ENCODE data around the gene CCR5AS.
"Not testable (repeated sequence)": the region's sequence is repeated elsewhere in the genome, so short reads cannot be mapped to it uniquely, and the experiment has no call there.

CCR5AS gene

DNA sequence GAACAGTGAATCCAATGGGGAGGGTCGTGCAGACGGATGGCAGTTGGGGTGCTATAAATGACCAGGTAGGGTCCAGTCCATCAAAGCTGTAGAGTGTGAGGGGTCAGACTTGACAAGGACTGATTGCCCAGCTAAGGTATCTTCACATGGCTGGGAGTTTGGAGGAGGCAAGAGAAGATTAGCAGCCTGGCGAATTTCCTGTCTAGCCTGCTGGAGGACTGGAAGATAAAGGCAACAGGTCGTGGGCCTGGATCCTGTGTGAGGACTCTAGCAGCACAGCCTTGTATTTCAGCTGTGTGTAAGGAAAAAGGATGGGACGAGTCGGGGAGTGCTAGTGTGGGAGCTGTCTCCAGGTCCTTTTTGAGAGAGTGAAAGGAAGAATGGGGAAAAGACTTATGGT, 17.6 kb downstream of the CCR5AS start:
- no peak for DNase-seq
- 90 to 91% methylated on average over 6 of the region's 6 CpGs for WGBS, 2 donors
- H3K27ac ChIP-seq, result no peak overlapping the region
- intact Hi-C loops (cut with DNase I), result no loop called here
- no peaks in the 10 kb centered on the region for H3K36me3 ChIP-seq
- H3K4me1 ChIP-seq, result no peaks in the 10 kb centered on the region
- H3K4me3 ChIP-seq, result no peak overlapping the region
- TF ChIP-seq, protein P1, sequence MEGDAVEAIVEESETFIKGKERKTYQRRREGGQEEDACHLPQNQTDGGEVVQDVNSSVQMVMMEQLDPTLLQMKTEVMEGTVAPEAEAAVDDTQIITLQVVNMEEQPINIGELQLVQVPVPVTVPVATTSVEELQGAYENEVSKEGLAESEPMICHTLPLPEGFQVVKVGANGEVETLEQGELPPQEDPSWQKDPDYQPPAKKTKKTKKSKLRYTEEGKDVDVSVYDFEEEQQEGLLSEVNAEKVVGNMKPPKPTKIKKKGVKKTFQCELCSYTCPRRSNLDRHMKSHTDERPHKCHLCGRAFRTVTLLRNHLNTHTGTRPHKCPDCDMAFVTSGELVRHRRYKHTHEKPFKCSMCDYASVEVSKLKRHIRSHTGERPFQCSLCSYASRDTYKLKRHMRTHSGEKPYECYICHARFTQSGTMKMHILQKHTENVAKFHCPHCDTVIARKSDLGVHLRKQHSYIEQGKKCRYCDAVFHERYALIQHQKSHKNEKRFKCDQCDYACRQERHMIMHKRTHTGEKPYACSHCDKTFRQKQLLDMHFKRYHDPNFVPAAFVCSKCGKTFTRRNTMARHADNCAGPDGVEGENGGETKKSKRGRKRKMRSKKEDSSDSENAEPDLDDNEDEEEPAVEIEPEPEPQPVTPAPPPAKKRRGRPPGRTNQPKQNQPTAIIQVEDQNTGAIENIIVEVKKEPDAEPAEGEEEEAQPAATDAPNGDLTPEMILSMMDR (IDR thresholded peaks at IDR 0.05), result no peak
- TF ChIP-seq EP300 (IDR thresholded peaks at IDR 0.05), result no peak
- TF ChIP-seq POLR2AphosphoS5 (IDR thresholded peaks at IDR 0.05), result no peak
- TF ChIP-seq POLR2A (IDR thresholded peaks at IDR 0.05), result no peak
- H3K27me3 ChIP-seq, result no peaks in the 10 kb centered on the region
- no peaks in the 10 kb centered on the region for H3K9me3 ChIP-seq

DNA sequence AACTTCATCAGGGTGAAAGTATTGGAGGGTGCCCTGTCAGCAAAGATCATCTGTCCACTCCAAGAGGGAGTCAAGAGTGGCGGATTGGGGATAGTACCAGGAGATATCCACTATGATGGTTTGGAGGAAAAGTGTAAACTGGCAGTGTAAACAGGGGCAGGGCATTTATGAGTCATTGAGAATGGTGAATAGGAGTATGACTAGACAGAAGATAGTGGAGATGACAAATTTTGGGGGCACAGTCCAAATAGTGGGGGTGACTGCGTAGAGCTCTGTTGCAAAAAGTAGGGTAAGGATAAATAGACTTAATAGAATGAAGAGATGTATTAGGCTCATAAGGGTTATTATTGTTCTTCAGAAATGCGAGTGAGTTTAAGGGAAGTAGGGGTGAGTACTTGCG, 18.0 kb downstream of the CCR5AS start:
- H3K36me3 ChIP-seq; H3K9me3 ChIP-seq; H3K4me1 ChIP-seq; intact Hi-C loops (cut with DNase I); H3K4me3 ChIP-seq; DNase-seq; H3K27me3 ChIP-seq; H3K27ac ChIP-seq: not testable (repeated sequence)
- 92 to 95% methylated on average over 4 of the region's 4 CpGs for WGBS, 2 donors

DNA sequence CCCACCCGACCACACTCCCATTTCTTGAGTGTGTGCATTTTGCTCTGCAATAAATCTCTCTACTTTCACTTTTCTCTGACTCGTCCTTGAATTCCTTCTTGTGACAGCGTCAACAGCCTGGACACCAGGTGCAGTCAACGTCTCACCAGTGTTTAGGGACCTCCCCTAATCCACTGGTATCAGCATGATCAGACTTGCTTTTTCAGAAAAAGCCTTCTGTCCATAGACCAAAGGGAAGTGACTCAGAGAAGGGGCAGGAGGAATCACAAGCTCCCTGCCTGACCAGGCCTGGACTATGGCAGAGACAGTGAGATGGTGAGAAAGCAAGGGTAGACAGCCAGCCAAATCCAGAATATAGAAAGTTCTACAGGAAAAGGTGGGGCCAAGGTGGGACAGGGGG, 20.7 kb downstream of the CCR5AS start:
- Histone ChIP-seq H3K27ac (no peak overlapping the region), H3K36me3 (no peaks in the 10 kb centered on the region), H3K27me3 (no peaks in the 10 kb centered on the region), H3K4me1 (peaks cover 0 to 6% (median 0%) of the 10 kb centered on the region in 4 donors), H3K4me3 (no peak overlapping the region), H3K9me3 (no peaks in the 10 kb centered on the region)
- 6 to 26% methylated on average over 4 of the region's 4 CpGs for WGBS, 2 donors
- intact Hi-C loops (cut with DNase I), result no loop called here
- TF ChIP-seq, protein P1 (IDR thresholded peaks at IDR 0.05), result no peak
- no peak for TF ChIP-seq EP300 (IDR thresholded peaks at IDR 0.05)
- no peak for TF ChIP-seq POLR2A (IDR thresholded peaks at IDR 0.05)
- TF ChIP-seq POLR2AphosphoS5 (IDR thresholded peaks at IDR 0.05), result no peak
- DNase-seq, result no peak

DNA sequence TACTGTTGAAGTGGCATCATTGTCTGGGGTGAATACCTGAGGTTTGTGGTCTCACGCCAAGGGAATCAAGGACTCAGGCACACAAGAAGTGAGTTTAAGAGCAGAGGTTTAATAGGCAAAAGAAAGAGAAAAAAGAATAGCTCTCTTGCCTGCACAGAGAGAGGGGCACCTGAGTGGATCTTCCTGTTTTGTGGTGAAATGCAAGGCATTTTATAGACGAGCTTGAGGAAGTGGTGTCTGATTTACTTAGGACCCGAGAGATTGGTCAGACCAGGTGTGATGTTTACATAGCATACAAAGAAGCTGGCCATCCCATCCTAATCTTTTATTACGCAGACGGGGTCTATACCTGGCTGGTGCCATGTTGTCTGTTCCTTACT, 22.9 kb downstream of the CCR5AS start:
- Histone ChIP-seq H3K4me1 (peaks cover 0 to 15% (median 3%) of the 10 kb centered on the region in 4 donors), H3K36me3 (no peaks in the 10 kb centered on the region), H3K9me3 (no peaks in the 10 kb centered on the region), H3K4me3 (no peak overlapping the region), H3K27ac (no peak overlapping the region), H3K27me3 (no peaks in the 10 kb centered on the region)
- TF ChIP-seq POLR2AphosphoS5 (IDR thresholded peaks at IDR 0.05), result no peak
- no peak for TF ChIP-seq POLR2A (IDR thresholded peaks at IDR 0.05)
- TF ChIP-seq, protein P1 (IDR thresholded peaks at IDR 0.05), result no peak
- TF ChIP-seq EP300 (IDR thresholded peaks at IDR 0.05), result no peak
- intact Hi-C loops (cut with DNase I), result no loop called here
- WGBS, 2 donors, result 39 to 43% methylated on average over 5 of the region's 5 CpGs
- no peak for DNase-seq

DNA sequence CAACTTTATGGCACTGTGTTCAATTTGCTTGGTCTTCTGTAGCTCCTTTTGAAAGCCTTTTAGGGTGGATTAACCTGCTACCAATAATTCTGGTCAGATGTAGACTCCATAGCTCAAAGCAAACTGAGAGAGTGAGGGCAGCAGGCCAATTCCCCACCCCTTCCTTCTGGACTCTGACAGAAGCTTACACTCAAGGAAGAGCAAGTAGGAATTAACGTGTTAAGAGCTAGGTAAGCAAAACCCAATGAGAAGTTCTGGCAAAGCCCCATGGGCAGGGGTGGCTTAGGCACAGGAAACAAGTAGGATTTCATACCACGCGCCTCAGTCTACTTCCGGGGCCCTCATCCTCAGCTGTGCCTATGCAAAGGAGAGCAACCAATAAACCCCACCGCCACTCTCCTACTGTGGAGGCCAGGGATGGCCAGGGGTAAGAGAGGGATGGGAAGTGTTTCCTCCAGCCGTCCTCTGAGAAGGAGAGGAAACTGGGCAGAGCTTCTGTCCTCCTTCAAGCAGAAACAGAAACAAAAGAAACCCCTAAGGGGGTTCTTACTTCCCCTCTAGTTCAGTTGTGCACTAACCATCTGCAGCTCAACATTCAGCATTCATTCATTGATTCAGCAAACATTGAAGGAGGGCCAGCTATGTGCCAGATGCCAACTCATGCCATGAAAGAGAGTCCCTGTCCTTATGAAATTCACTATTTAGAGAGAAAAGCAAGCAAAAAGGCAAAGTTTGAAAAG, 23.5 kb downstream of the CCR5AS start:
- no peaks in the 10 kb centered on the region for H3K9me3 ChIP-seq
- no peak overlapping the region for H3K27ac ChIP-seq
- intact Hi-C loops (cut with DNase I), result no loop called here
- 37 to 40% methylated on average over 6 of the region's 6 CpGs for WGBS, 2 donors
- H3K4me3 ChIP-seq, result no peak overlapping the region
- no peak for DNase-seq
- H3K4me1 ChIP-seq, result peaks cover 0 to 15% (median 3%) of the 10 kb centered on the region in 4 donors
- TF ChIP-seq, protein P1 (IDR thresholded peaks at IDR 0.05), result no peak
- no peak for TF ChIP-seq POLR2A (IDR thresholded peaks at IDR 0.05)
- no peak for TF ChIP-seq POLR2AphosphoS5 (IDR thresholded peaks at IDR 0.05)
- no peak for TF ChIP-seq EP300 (IDR thresholded peaks at IDR 0.05)
- no peaks in the 10 kb centered on the region for H3K36me3 ChIP-seq
- no peaks in the 10 kb centered on the region for H3K27me3 ChIP-seq
